Measurements from ENCODE around the gene ZC3H4. TPM values are rescaled to one million over a fixed set of nuclear protein-coding genes. Genes with fewer than 3 reads are reported as not detected.

ZC3H4 gene
- total RNA-seq, 1 experiment from 2014 or later: 51.9 TPM

GRCh38 chr19:47024502-47024901 is 89.1 kb downstream of the ZC3H4 start:
- ChIA-PET CTCF (no interaction called here), POLR2A (ENCODE audit: unreplicated experiment) (interaction anchor here (0.7 kb wide), 1 partner anchor 670 kb away, joined by 6 read pairs; no protein-coding TSS in a partner anchor)
- H3K4me2 ChIP-seq: no peak overlapping the region
- peaks cover 72% of the 10 kb centered on the region for H3K27me3 ChIP-seq (ENCODE audit: insufficient read depth, low read depth)
- H3K36me3 ChIP-seq (ENCODE audit: low read depth): no peaks in the 10 kb centered on the region
- no peak for TF ChIP-seq CTCF (conservative IDR thresholded peaks at IDR 0.05)
- no peak for TF ChIP-seq EZH2 (IDR thresholded peaks at IDR 0.05; ENCODE audit: low read depth)
- H2AFZ ChIP-seq: no peak overlapping the region
- H3F3A ChIP-seq (ENCODE audit: insufficient read depth, low read depth): peaks cover 6% of the 10 kb centered on the region; the same call in 1 of the 2 replicates
- no peaks in the 10 kb centered on the region for H3K9me3 ChIP-seq (ENCODE audit: insufficient read depth, low read depth)
- peak in 1 of 2 experiments; percentile 33 for DNase-seq
- intact Hi-C loops (cut with micrococcal nuclease; ENCODE audit: unreplicated experiment): no loop called here
- H3K79me2 ChIP-seq (ENCODE audit: low read depth): no peaks in the 10 kb centered on the region
- BruUV-seq (replicated peaks): no TSS peak
- H3K27ac ChIP-seq: no peak overlapping the region
- H3K9me2 ChIP-seq (ENCODE audit: insufficient read depth): no peaks in the 10 kb centered on the region
- no peak overlapping the region for H3K4me3 ChIP-seq
- H4K20me1 ChIP-seq (ENCODE audit: insufficient read depth): no peaks in the 10 kb centered on the region
- H3K4me1 ChIP-seq (replicated peaks; ENCODE audit: insufficient read depth): 0 out of 2 replicates have a peak, but pooled peaks cover 5% of the 10 kb centered on the region

- CTCF ChIA-PET: interaction anchor here (0.6 kb wide), 1 partner anchor 270 kb away, joined by 4 read pairs; no protein-coding TSS in a partner anchor
- POLR2A ChIA-PET (ENCODE audit: unreplicated experiment): interaction anchor here (1.3 kb wide), 1 partner anchor 12 kb away, joined by 10 read pairs; no protein-coding TSS in a partner anchor
- no TSS peak for BruUV-seq (replicated peaks)
- Histone ChIP-seq H3K27ac (no peak overlapping the region), H3K79me2 (ENCODE audit: low read depth) (no peaks in the 10 kb centered on the region), H3K4me1 (replicated peaks; ENCODE audit: insufficient read depth) (0 out of 2 replicates have a peak, but pooled peaks cover 5% of the 10 kb centered on the region), H3K36me3 (ENCODE audit: low read depth) (no peaks in the 10 kb centered on the region), H3K4me2 (peak overlapping the region; percentile 40), H4K20me1 (ENCODE audit: insufficient read depth) (no peaks in the 10 kb centered on the region), H3F3A (ENCODE audit: insufficient read depth, low read depth) (peaks cover 6% of the 10 kb centered on the region; the same call in 1 of the 2 replicates), H3K4me3 (no peak overlapping the region), H2AFZ (no peak overlapping the region), H3K9me3 (ENCODE audit: insufficient read depth, low read depth) (no peaks in the 10 kb centered on the region), H3K27me3 (ENCODE audit: insufficient read depth, low read depth) (peaks cover 64% of the 10 kb centered on the region), H3K9me2 (ENCODE audit: insufficient read depth) (no peaks in the 10 kb centered on the region)
- no peak for DNase-seq
- intact Hi-C loops (cut with micrococcal nuclease; ENCODE audit: unreplicated experiment): no loop called here
- TF ChIP-seq EZH2 (IDR thresholded peaks at IDR 0.05; ENCODE audit: low read depth): no peak
- TF ChIP-seq CTCF (conservative IDR thresholded peaks at IDR 0.05): no peak
Measured at GRCh38 chr19:47023448-47023794, 90.2 kb downstream of the ZC3H4 start.

- intact Hi-C loops (cut with micrococcal nuclease; ENCODE audit: unreplicated experiment): no loop called here
Measured at GRCh38 chr19:47022541-47023447, 90.8 kb downstream of the ZC3H4 start.

More at GRCh38 chr19:47022541-47023447, 90.8 kb downstream of the ZC3H4 start:
- no TSS peak for BruUV-seq (replicated peaks)
- Histone ChIP-seq H3K27me3 (ENCODE audit: insufficient read depth, low read depth) (peaks cover 58% of the 10 kb centered on the region), H3K79me2 (ENCODE audit: low read depth) (no peaks in the 10 kb centered on the region), H2AFZ (no peak overlapping the region), H3K4me1 (replicated peaks; ENCODE audit: insufficient read depth) (0 out of 2 replicates have a peak, but pooled peaks cover 5% of the 10 kb centered on the region), H3K4me3 (no peak overlapping the region), H4K20me1 (ENCODE audit: insufficient read depth) (no peaks in the 10 kb centered on the region), H3K4me2 (peak overlapping the region; percentile 40), H3K9me2 (ENCODE audit: insufficient read depth) (no peaks in the 10 kb centered on the region), H3F3A (ENCODE audit: insufficient read depth, low read depth) (peaks cover 6% of the 10 kb centered on the region; the same call in 1 of the 2 replicates), H3K36me3 (ENCODE audit: low read depth) (no peaks in the 10 kb centered on the region), H3K9me3 (ENCODE audit: insufficient read depth, low read depth) (no peaks in the 10 kb centered on the region), H3K27ac (no peak overlapping the region)
- TF ChIP-seq EZH2 (IDR thresholded peaks at IDR 0.05; ENCODE audit: low read depth) (no peak), CTCF (conservative IDR thresholded peaks at IDR 0.05) (no peak)
- ChIA-PET POLR2A (ENCODE audit: unreplicated experiment) (interaction anchor here (1.3 kb wide), 1 partner anchor 13 kb away, joined by 10 read pairs; no protein-coding TSS in a partner anchor), CTCF (interaction anchor here (0.6 to 0.9 kb wide), 4 partner anchors 10 to 269 kb away, joined by 3 to 9 read pairs (median 4); no protein-coding TSS in a partner anchor)
- peak in 1 of 2 experiments; percentile 23 for DNase-seq

All from PC-9 (cell line).